AG09309 (cell line): ENCODE measurements around the gene DMRT1.
"Not testable (repeated sequence)": the region's sequence is repeated elsewhere in the genome, so short reads cannot be mapped to it uniquely, and the experiment has no call there.

Experiments
- DNase-seq: peaks from one replicate; pipeline ENCODE4 v3.0.0-alpha.2; 2010; ENCODE audit warnings: low read depth
- H3K4me3 ChIP-seq: 2 replicates; pipeline ENCODE4 v1.5.1; 2011; ENCODE audit warnings: mild to moderate bottlenecking, low read depth, low read length, moderate library complexity; ENCODE audit not compliant: control insufficient read depth
- CTCF ChIP-seq: IDR thresholded peaks from 2 replicates; pipeline ENCODE4 v1.5.1; 2011; ENCODE audit warnings: mild to moderate bottlenecking, low read depth, low read length, inconsistent platforms; ENCODE audit not compliant: insufficient read depth, control insufficient read depth; ENCODE audit errors: missing control alignments

The DMRT1 gene

GRCh38 chr9:859251-859650 lies 17.8 kb downstream of the DMRT1 start:
- DNase-seq = no peak
- TF ChIP-seq CTCF = no peak
- H3K4me3 ChIP-seq = no peak overlapping the region

- H3K4me3 ChIP-seq = no peak overlapping the region
- TF ChIP-seq CTCF = no peak
- DNase-seq = no peak
Measured at GRCh38 chr9:860706-861105, 19.2 kb downstream of the DMRT1 start.

GRCh38 chr9:861525-861924 lies 20.0 kb downstream of the DMRT1 start:
- H3K4me3 ChIP-seq, DNase-seq: not testable (repeated sequence)

GRCh38 chr9:875119-875962 lies 33.8 kb downstream of the DMRT1 start:
- H3K4me3 ChIP-seq = no peak overlapping the region
- no peak for TF ChIP-seq CTCF
- no peak for DNase-seq

- no peak overlapping the region for H3K4me3 ChIP-seq
- DNase-seq = no peak
- TF ChIP-seq CTCF = no peak
Measured at GRCh38 chr9:876425-876824, 34.9 kb downstream of the DMRT1 start.

- TF ChIP-seq CTCF = no peak
- DNase-seq = no peak
- H3K4me3 ChIP-seq = no peak overlapping the region
Measured at GRCh38 chr9:878239-878638, 36.7 kb downstream of the DMRT1 start.

- TF ChIP-seq CTCF = no peak
- DNase-seq = no peak
- H3K4me3 ChIP-seq = no peak overlapping the region
Measured at GRCh38 chr9:880725-881124, 39.2 kb downstream of the DMRT1 start.
